Measurements from ENCODE around the gene ITGBL1. TPM values are rescaled to one million over a fixed set of nuclear protein-coding genes. Genes with fewer than 3 reads are reported as not detected.

The ITGBL1 gene
- total and polyA plus RNA-seq, 3 donors from 2014 or later: 5.7 to 7.7 (median 5.8) TPM

GRCh38 chr13:101451641-101452040 lies 834 bp upstream of the ITGBL1 start:
- TF ChIP-seq POLR2A (IDR thresholded peaks at IDR 0.05) (no peak), CTCF (IDR thresholded peaks at IDR 0.05) (no peak)
- H3K4me3 ChIP-seq: no peak overlapping the region
- no peaks in the 10 kb centered on the region for H3K9me3 ChIP-seq
- no peaks in the 10 kb centered on the region for H3K4me1 ChIP-seq
- no peaks in the 10 kb centered on the region for H3K27me3 ChIP-seq
- no peak for DNase-seq
- no peak overlapping the region for H3K27ac ChIP-seq
- no peaks in the 10 kb centered on the region for H3K36me3 ChIP-seq (ENCODE audit: low read depth, missing control alignments)
- intact Hi-C loops (cut with DNase I; ENCODE audit: low total_unique reads): no loop called here

GRCh38 chr13:101453784-101454201 lies 1.3 kb downstream of the ITGBL1 start:
- no peak for TF ChIP-seq POLR2A (IDR thresholded peaks at IDR 0.05)
- TF ChIP-seq CTCF (IDR thresholded peaks at IDR 0.05): peak in 2 of 3 experiments; percentile 11 to 20
- Histone ChIP-seq H3K27ac (no peak overlapping the region), H3K4me3 (peak overlapping the region; percentile 39 to 49), H3K4me1 (no peaks in the 10 kb centered on the region), H3K36me3 (ENCODE audit: low read depth, missing control alignments) (no peaks in the 10 kb centered on the region), H3K9me3 (no peaks in the 10 kb centered on the region), H3K27me3 (no peaks in the 10 kb centered on the region)
- 5 to 20% methylated on average over 8 to 37 of the region's 41 CpGs for WGBS, 2 donors
- intact Hi-C loops (cut with DNase I; ENCODE audit: low total_unique reads): no loop called here
- peak; percentile 20 for DNase-seq

GRCh38 chr13:101454767-101455166 lies 2.3 kb downstream of the ITGBL1 start:
- H3K4me1 ChIP-seq: no peaks in the 10 kb centered on the region
- intact Hi-C loops (cut with DNase I; ENCODE audit: low total_unique reads): no loop called here
- H3K36me3 ChIP-seq (ENCODE audit: low read depth, missing control alignments): no peaks in the 10 kb centered on the region
- TF ChIP-seq CTCF (IDR thresholded peaks at IDR 0.05) (no peak), POLR2A (IDR thresholded peaks at IDR 0.05) (no peak)
- no peak overlapping the region for H3K4me3 ChIP-seq
- H3K27me3 ChIP-seq: no peaks in the 10 kb centered on the region
- no peak for DNase-seq
- H3K9me3 ChIP-seq: no peaks in the 10 kb centered on the region
- H3K27ac ChIP-seq: no peak overlapping the region
- 37 to 57% methylated on average over 2 of the region's 2 CpGs for whole genome bisulfite sequencing, 2 donors

GRCh38 chr13:101455863-101456262 lies 3.4 kb downstream of the ITGBL1 start:
- Histone ChIP-seq H3K4me1 (no peaks in the 10 kb centered on the region), H3K36me3 (ENCODE audit: low read depth, missing control alignments) (no peaks in the 10 kb centered on the region), H3K27ac (no peak overlapping the region), H3K4me3 (no peak overlapping the region), H3K27me3 (no peaks in the 10 kb centered on the region), H3K9me3 (no peaks in the 10 kb centered on the region)
- no peak for TF ChIP-seq CTCF (IDR thresholded peaks at IDR 0.05)
- no peak for TF ChIP-seq POLR2A (IDR thresholded peaks at IDR 0.05)
- 36 to 39% methylated on average over 3 of the region's 3 CpGs for WGBS, 2 donors
- DNase-seq: no peak
- intact Hi-C loops (cut with DNase I; ENCODE audit: low total_unique reads): no loop called here

GRCh38 chr13:101457176-101457575 lies 4.7 kb downstream of the ITGBL1 start:
- no peak overlapping the region for H3K4me3 ChIP-seq
- no peaks in the 10 kb centered on the region for H3K4me1 ChIP-seq
- WGBS, 2 donors: 82 to 97% methylated on average over 2 of the region's 2 CpGs
- no peak for DNase-seq
- TF ChIP-seq CTCF (IDR thresholded peaks at IDR 0.05) (no peak), POLR2A (IDR thresholded peaks at IDR 0.05) (no peak)
- no peaks in the 10 kb centered on the region for H3K36me3 ChIP-seq (ENCODE audit: low read depth, missing control alignments)
- H3K27ac ChIP-seq: no peak overlapping the region
- intact Hi-C loops (cut with DNase I; ENCODE audit: low total_unique reads): no loop called here
- no peaks in the 10 kb centered on the region for H3K27me3 ChIP-seq
- H3K9me3 ChIP-seq: no peaks in the 10 kb centered on the region

Data from testis (tissue), 3 donors.